ENCODE data around the gene MYO16. TPM values are rescaled to one million over a fixed set of nuclear protein-coding genes. Genes with fewer than 3 reads are reported as not detected.

MYO16 gene
- total RNA-seq, 6 experiments from 2014 or later: not detected

GRCh38 chr13:108747843-108748242 is 118.4 kb downstream of the MYO16 start:
- H3K27ac Mint-ChIP-seq: no peak overlapping the region
- TF ChIP-seq CTCF (IDR thresholded peaks at IDR 0.05): no peak
- no peaks in the 10 kb centered on the region for H3K4me1 Mint-ChIP-seq (ENCODE audit: low read depth)
- H3K27me3 Mint-ChIP-seq (ENCODE audit: insufficient read depth): no peaks in the 10 kb centered on the region
- H3K4me3 Mint-ChIP-seq: no peak overlapping the region
- no peaks in the 10 kb centered on the region for H3K36me3 Mint-ChIP-seq (ENCODE audit: low read depth)
- no peak for DNase-seq
- H3K9me3 Mint-ChIP-seq: peaks cover 15% of the 10 kb centered on the region

- H3K27me3 Mint-ChIP-seq (ENCODE audit: insufficient read depth): no peaks in the 10 kb centered on the region
- H3K36me3 Mint-ChIP-seq (ENCODE audit: low read depth): no peaks in the 10 kb centered on the region
- H3K4me3 Mint-ChIP-seq: no peak overlapping the region
- no peaks in the 10 kb centered on the region for H3K4me1 Mint-ChIP-seq (ENCODE audit: low read depth)
- H3K27ac Mint-ChIP-seq: no peak overlapping the region
- H3K9me3 Mint-ChIP-seq: peaks cover 4% of the 10 kb centered on the region
- TF ChIP-seq CTCF (IDR thresholded peaks at IDR 0.05): no peak
- DNase-seq: peak; percentile 5
Measured at GRCh38 chr13:108752276-108752675, 122.9 kb downstream of the MYO16 start.

- Mint-ChIP-seq H3K27ac (no peak overlapping the region), H3K36me3 (ENCODE audit: low read depth) (no peaks in the 10 kb centered on the region), H3K4me1 (ENCODE audit: low read depth) (no peaks in the 10 kb centered on the region), H3K4me3 (no peak overlapping the region), H3K27me3 (ENCODE audit: insufficient read depth) (no peaks in the 10 kb centered on the region), H3K9me3 (peaks cover 8% of the 10 kb centered on the region)
- TF ChIP-seq CTCF (IDR thresholded peaks at IDR 0.05): no peak
- no peak for DNase-seq
Measured at GRCh38 chr13:108755083-108755482, 125.7 kb downstream of the MYO16 start.

- Mint-ChIP-seq H3K27me3 (ENCODE audit: insufficient read depth) (no peaks in the 10 kb centered on the region), H3K36me3 (ENCODE audit: low read depth) (no peaks in the 10 kb centered on the region), H3K4me1 (ENCODE audit: low read depth) (no peaks in the 10 kb centered on the region), H3K27ac (no peak overlapping the region), H3K9me3 (peaks cover 4% of the 10 kb centered on the region), H3K4me3 (no peak overlapping the region)
- no peak for TF ChIP-seq CTCF (IDR thresholded peaks at IDR 0.05)
- DNase-seq: no peak
Measured at GRCh38 chr13:108760129-108760528, 130.7 kb downstream of the MYO16 start.

- Mint-ChIP-seq H3K27me3 (ENCODE audit: insufficient read depth) (no peaks in the 10 kb centered on the region), H3K9me3 (peaks cover 4% of the 10 kb centered on the region), H3K36me3 (ENCODE audit: low read depth) (no peaks in the 10 kb centered on the region), H3K4me1 (ENCODE audit: low read depth) (no peaks in the 10 kb centered on the region), H3K27ac (no peak overlapping the region), H3K4me3 (no peak overlapping the region)
- no peak for DNase-seq
- TF ChIP-seq CTCF (IDR thresholded peaks at IDR 0.05): no peak
Measured at GRCh38 chr13:108760541-108760940, 131.1 kb downstream of the MYO16 start.

- H3K4me1 Mint-ChIP-seq (ENCODE audit: low read depth): no peaks in the 10 kb centered on the region
Measured at GRCh38 chr13:108768035-108768434, 138.6 kb downstream of the MYO16 start.

More at GRCh38 chr13:108768035-108768434, 138.6 kb downstream of the MYO16 start:
- Mint-ChIP-seq H3K36me3 (ENCODE audit: low read depth) (no peaks in the 10 kb centered on the region), H3K4me3 (no peak overlapping the region), H3K9me3 (peaks cover 22% of the 10 kb centered on the region), H3K27ac (no peak overlapping the region), H3K27me3 (ENCODE audit: insufficient read depth) (peaks cover 2% of the 10 kb centered on the region)
- DNase-seq: no peak
- TF ChIP-seq CTCF (IDR thresholded peaks at IDR 0.05): no peak

Data from HFFc6 (cell line).